Measurements from ENCODE around the gene ECHS1. TPM values are rescaled to one million over a fixed set of nuclear protein-coding genes. Genes with fewer than 3 reads are reported as not detected.
"Not testable (repeated sequence)": the region's sequence is repeated elsewhere in the genome, so short reads cannot be mapped to it uniquely, and the experiment has no call there.

ECHS1 gene
- total RNA-seq, 1 donor, result 13.5 TPM

- Histone ChIP-seq H3K4me3 (ENCODE audit: low read length) (no peak overlapping the region), H3K27me3 (ENCODE audit: insufficient read depth, low read length) (no peaks in the 10 kb centered on the region), H3K4me1 (ENCODE audit: insufficient read depth, low read length) (peaks cover 44% of the 10 kb centered on the region), H3K9me3 (ENCODE audit: low read depth, low read length) (no peaks in the 10 kb centered on the region)
Observed at GRCh38 chr10:133377025-133377817, 4.1 kb upstream of the ECHS1 start.

GRCh38 chr10:133376183-133376582 lies 3.0 kb upstream of the ECHS1 start:
- not testable (repeated sequence) for H3K4me3 ChIP-seq (ENCODE audit: low read length); H3K27me3 ChIP-seq (ENCODE audit: insufficient read depth, low read length); H3K9me3 ChIP-seq (ENCODE audit: low read depth, low read length)
- peaks cover 42% of the 10 kb centered on the region for H3K4me1 ChIP-seq (ENCODE audit: insufficient read depth, low read length)

- no peak overlapping the region for H3K4me3 ChIP-seq (ENCODE audit: low read length)
Observed at GRCh38 chr10:133375357-133376115, 2.4 kb upstream of the ECHS1 start.

GRCh38 chr10:133372507-133372906 lies 647 bp downstream of the ECHS1 start:
- Histone ChIP-seq H3K27me3 (ENCODE audit: insufficient read depth, low read length) (no peaks in the 10 kb centered on the region), H3K9me3 (ENCODE audit: low read depth, low read length) (no peaks in the 10 kb centered on the region), H3K4me1 (ENCODE audit: insufficient read depth, low read length) (peaks cover 15% of the 10 kb centered on the region), H3K4me3 (ENCODE audit: low read length) (no peak overlapping the region)

More at GRCh38 chr10:133375357-133376115, 2.4 kb upstream of the ECHS1 start:
- no peaks in the 10 kb centered on the region for H3K27me3 ChIP-seq (ENCODE audit: insufficient read depth, low read length)
- peaks cover 36% of the 10 kb centered on the region for H3K4me1 ChIP-seq (ENCODE audit: insufficient read depth, low read length)
- no peaks in the 10 kb centered on the region for H3K9me3 ChIP-seq (ENCODE audit: low read depth, low read length)

- Histone ChIP-seq H3K4me3 (ENCODE audit: low read length) (no peak overlapping the region), H3K4me1 (ENCODE audit: insufficient read depth, low read length) (peaks cover 15% of the 10 kb centered on the region), H3K27me3 (ENCODE audit: insufficient read depth, low read length) (no peaks in the 10 kb centered on the region), H3K9me3 (ENCODE audit: low read depth, low read length) (no peaks in the 10 kb centered on the region)
Observed at GRCh38 chr10:133370030-133370786, 2.9 kb downstream of the ECHS1 start.

GRCh38 chr10:133368153-133368552 lies 5.0 kb downstream of the ECHS1 start:
- Histone ChIP-seq H3K9me3 (ENCODE audit: low read depth, low read length) (no peaks in the 10 kb centered on the region), H3K27me3 (ENCODE audit: insufficient read depth, low read length) (no peaks in the 10 kb centered on the region), H3K4me3 (ENCODE audit: low read length) (no peak overlapping the region), H3K4me1 (ENCODE audit: insufficient read depth, low read length) (peaks cover 5% of the 10 kb centered on the region)

- not testable (repeated sequence) for H3K9me3 ChIP-seq (ENCODE audit: low read depth, low read length); H3K27me3 ChIP-seq (ENCODE audit: insufficient read depth, low read length); H3K4me1 ChIP-seq (ENCODE audit: insufficient read depth, low read length); H3K4me3 ChIP-seq (ENCODE audit: low read length)
Observed at GRCh38 chr10:133367461-133367860, 5.7 kb downstream of the ECHS1 start.

- Histone ChIP-seq H3K4me3 (ENCODE audit: low read length) (no peak overlapping the region), H3K4me1 (ENCODE audit: insufficient read depth, low read length) (no peaks in the 10 kb centered on the region), H3K27me3 (ENCODE audit: insufficient read depth, low read length) (no peaks in the 10 kb centered on the region), H3K9me3 (ENCODE audit: low read depth, low read length) (no peaks in the 10 kb centered on the region)
Observed at GRCh38 chr10:133366751-133367150, 6.4 kb downstream of the ECHS1 start.

- no peaks in the 10 kb centered on the region for H3K27me3 ChIP-seq (ENCODE audit: insufficient read depth, low read length)
- no peaks in the 10 kb centered on the region for H3K9me3 ChIP-seq (ENCODE audit: low read depth, low read length)
- no peak overlapping the region for H3K4me3 ChIP-seq (ENCODE audit: low read length)
- H3K4me1 ChIP-seq (ENCODE audit: insufficient read depth, low read length), result no peaks in the 10 kb centered on the region
Observed at GRCh38 chr10:133366130-133366478, 7.0 kb downstream of the ECHS1 start.

GRCh38 chr10:133365461-133366129 lies 7.6 kb downstream of the ECHS1 start:
- no peaks in the 10 kb centered on the region for H3K27me3 ChIP-seq (ENCODE audit: insufficient read depth, low read length)
- no peak overlapping the region for H3K4me3 ChIP-seq (ENCODE audit: low read length)
- no peaks in the 10 kb centered on the region for H3K4me1 ChIP-seq (ENCODE audit: insufficient read depth, low read length)
- no peaks in the 10 kb centered on the region for H3K9me3 ChIP-seq (ENCODE audit: low read depth, low read length)

- Histone ChIP-seq H3K4me3 (ENCODE audit: low read length) (no peak overlapping the region), H3K4me1 (ENCODE audit: insufficient read depth, low read length) (no peaks in the 10 kb centered on the region), H3K9me3 (ENCODE audit: low read depth, low read length) (no peaks in the 10 kb centered on the region), H3K27me3 (ENCODE audit: insufficient read depth, low read length) (no peaks in the 10 kb centered on the region)
Observed at GRCh38 chr10:133364645-133365431, 8.3 kb downstream of the ECHS1 start.

- Histone ChIP-seq H3K9me3 (ENCODE audit: low read depth, low read length) (no peaks in the 10 kb centered on the region), H3K4me1 (ENCODE audit: insufficient read depth, low read length) (no peaks in the 10 kb centered on the region), H3K27me3 (ENCODE audit: insufficient read depth, low read length) (no peaks in the 10 kb centered on the region), H3K4me3 (ENCODE audit: low read length) (no peak overlapping the region)
Observed at GRCh38 chr10:133362846-133363245, 10.3 kb downstream of the ECHS1 start.

GRCh38 chr10:133361773-133362441 lies 11.2 kb downstream of the ECHS1 start:
- Histone ChIP-seq H3K9me3 (ENCODE audit: low read depth, low read length) (no peaks in the 10 kb centered on the region), H3K4me1 (ENCODE audit: insufficient read depth, low read length) (peaks cover 5% of the 10 kb centered on the region), H3K27me3 (ENCODE audit: insufficient read depth, low read length) (no peaks in the 10 kb centered on the region), H3K4me3 (ENCODE audit: low read length) (no peak overlapping the region)

GRCh38 chr10:133361227-133361626 lies 11.9 kb downstream of the ECHS1 start:
- peaks cover 12% of the 10 kb centered on the region for H3K4me1 ChIP-seq (ENCODE audit: insufficient read depth, low read length)
- no peaks in the 10 kb centered on the region for H3K9me3 ChIP-seq (ENCODE audit: low read depth, low read length)
- no peaks in the 10 kb centered on the region for H3K27me3 ChIP-seq (ENCODE audit: insufficient read depth, low read length)
- no peak overlapping the region for H3K4me3 ChIP-seq (ENCODE audit: low read length)

Data from mononuclear cell (primary cell).